Fibroblast of lung (primary cell): ENCODE results near the gene LRMDA. TPM values are rescaled to one million over a fixed set of nuclear protein-coding genes. Genes with fewer than 3 reads are reported as not detected.

Source experiments
- DNase-seq, 2 donors: peaks; one replicate each; pipeline versions ENCODE4 v3.0.0 to v3.0.0-alpha.2; 2010; ENCODE audit warnings: low read depth in 2 of 2
- H2AFZ ChIP-seq: 2 replicates; pipeline ENCODE4 v1.5.1; 2012; ENCODE audit warnings: low read length, control low read depth, inconsistent platforms
- H3K27ac ChIP-seq: 2 replicates; pipeline ENCODE4 v1.5.1; 2011; ENCODE audit warnings: low read length, control low read depth; ENCODE audit not compliant: insufficient read depth
- H3K27me3 ChIP-seq: 2 replicates; pipeline ENCODE4 v1.5.1; 2011; ENCODE audit warnings: mild to moderate bottlenecking, low read length; ENCODE audit not compliant: control insufficient read depth, insufficient read depth
- H3K36me3 ChIP-seq: 2 replicates; pipeline ENCODE4 v1.5.1; 2011; ENCODE audit warnings: low read length; ENCODE audit not compliant: control insufficient read depth, insufficient read depth
- H3K4me1 ChIP-seq: 2 replicates; pipeline ENCODE4 v1.5.1; 2011; ENCODE audit warnings: low read length; ENCODE audit not compliant: control insufficient read depth, insufficient read depth; ENCODE audit errors: extremely low read depth
- H3K4me2 ChIP-seq: 2 replicates; pipeline ENCODE4 v1.5.1; 2011; ENCODE audit warnings: low read length, control low read depth; ENCODE audit not compliant: insufficient read depth; ENCODE audit errors: extremely low read depth
- H3K4me3 ChIP-seq, 4 experiments: fragments of 200-600 bp in 1 of 4; sonication (generic) in 1 of 4; replicated peaks in 1 of 4; 2 replicates each; pipeline ENCODE4 v1.5.1; 2011 to 2016; ENCODE audit warnings: low read length in 4 of 4, low read depth in 3 of 4, mild to moderate bottlenecking in 3 of 4, control low read depth in 2 of 4, inconsistent platforms in 1 of 4, mixed read lengths in 1 of 4; ENCODE audit not compliant: insufficient read depth in 1 of 4; ENCODE audit errors: control extremely low read depth in 1 of 4
- H3K79me2 ChIP-seq: 2 replicates; pipeline ENCODE4 v1.5.1; 2012; ENCODE audit warnings: mild to moderate bottlenecking, low read length, inconsistent platforms; ENCODE audit not compliant: control insufficient read depth, insufficient read depth
- H3K9ac ChIP-seq: 2 replicates; pipeline ENCODE4 v1.5.1; 2011; ENCODE audit warnings: mild to moderate bottlenecking, low read length, control low read depth; ENCODE audit not compliant: insufficient read depth
- H3K9me3 ChIP-seq: 2 replicates; pipeline ENCODE4 v1.5.1; 2012; ENCODE audit warnings: low read depth, low read length; ENCODE audit not compliant: control insufficient read depth, insufficient read depth
- H4K20me1 ChIP-seq: 2 replicates; pipeline ENCODE4 v1.5.1; 2011; ENCODE audit warnings: low read length; ENCODE audit not compliant: control insufficient read depth, insufficient read depth; ENCODE audit errors: extremely low read depth
- CTCF ChIP-seq, 2 donors: IDR thresholded peaks in 1 of 2; conservative IDR thresholded peaks in 1 of 2; 1 replicate in 1 of 2; 2 replicates in 1 of 2; pipeline ENCODE4 v1.5.1; 2011 to 2012; ENCODE audit warnings: low read length in 2 of 2, control low read depth in 1 of 2, inconsistent platforms in 1 of 2, low read depth in 1 of 2, mild to moderate bottlenecking in 1 of 2
- EZH2 ChIP-seq: IDR thresholded peaks from 2 replicates; pipeline ENCODE4 v1.5.1; 2012; ENCODE audit warnings: low read length, control low read depth, mild to moderate bottlenecking; ENCODE audit errors: missing control alignments
- polyA plus RNA-seq, 2 donors: library from polyadenylated mRNA; depleted of rRNA in 1 of 2; stranded (reverse) in 1 of 2; unstranded in 1 of 2; fragments of >200 nt; gene quantifications; 2 replicates each; pipeline ENCODE4 v1.2.1, GENCODE V29; 2011 to 2012; ENCODE audit warnings: missing spikeins in 1 of 2
- total RNA-seq: library from RNA; depleted of rRNA; stranded (reverse); fragments of >200 nt; gene quantifications from 2 replicates; pipeline ENCODE4 v1.2.1, GENCODE V29; 2014

LRMDA gene
- total and polyA plus RNA-seq, 2 donors (not counting 1 experiment from before 2014, with no cell fraction given) = 1.7 to 2.0 TPM

GRCh38 chr10:75887992-75888680 is 456.7 kb downstream of the LRMDA start:
- no peak overlapping the region for H3K9ac ChIP-seq
- no peak for TF ChIP-seq EZH2
- no peak for TF ChIP-seq CTCF (conservative IDR thresholded peaks at IDR 0.05 in 1 of 2, IDR thresholded peaks at IDR 0.05 in 1 of 2; ENCODE audit: low read depth in 1 of 2, low read length in 2 of 2)
- H3K27ac ChIP-seq = no peak overlapping the region
- H3K4me1 ChIP-seq = no peaks in the 10 kb centered on the region
- H3K36me3 ChIP-seq = no peaks in the 10 kb centered on the region
- H3K27me3 ChIP-seq = no peaks in the 10 kb centered on the region
- no peak for DNase-seq
- no peak overlapping the region for H2AFZ ChIP-seq
- no peaks in the 10 kb centered on the region for H4K20me1 ChIP-seq
- no peak overlapping the region for H3K4me3 ChIP-seq
- no peaks in the 10 kb centered on the region for H3K9me3 ChIP-seq
- H3K79me2 ChIP-seq = no peaks in the 10 kb centered on the region
- no peak overlapping the region for H3K4me2 ChIP-seq

- no peaks in the 10 kb centered on the region for H3K4me1 ChIP-seq
- H3K9ac ChIP-seq = no peak overlapping the region
- H2AFZ ChIP-seq = no peak overlapping the region
- H4K20me1 ChIP-seq = no peaks in the 10 kb centered on the region
- H3K27me3 ChIP-seq = no peaks in the 10 kb centered on the region
- H3K4me2 ChIP-seq = no peak overlapping the region
- TF ChIP-seq EZH2 (no peak), CTCF (conservative IDR thresholded peaks at IDR 0.05 in 1 of 2, IDR thresholded peaks at IDR 0.05 in 1 of 2; ENCODE audit: low read depth in 1 of 2, low read length in 2 of 2) (no peak)
- H3K4me3 ChIP-seq = no peak overlapping the region
- no peaks in the 10 kb centered on the region for H3K36me3 ChIP-seq
- H3K27ac ChIP-seq = no peak overlapping the region
- no peak for DNase-seq
- H3K79me2 ChIP-seq = no peaks in the 10 kb centered on the region
- H3K9me3 ChIP-seq = no peaks in the 10 kb centered on the region
Observed at GRCh38 chr10:75889051-75889450, 457.6 kb downstream of the LRMDA start.

- no peak overlapping the region for H3K4me3 ChIP-seq
- no peaks in the 10 kb centered on the region for H3K36me3 ChIP-seq
- H3K27ac ChIP-seq = no peak overlapping the region
- H3K4me2 ChIP-seq = no peak overlapping the region
- no peaks in the 10 kb centered on the region for H3K9me3 ChIP-seq
- H3K9ac ChIP-seq = no peak overlapping the region
- no peaks in the 10 kb centered on the region for H3K27me3 ChIP-seq
- TF ChIP-seq CTCF (conservative IDR thresholded peaks at IDR 0.05 in 1 of 2, IDR thresholded peaks at IDR 0.05 in 1 of 2; ENCODE audit: low read depth in 1 of 2, low read length in 2 of 2) = no peak
- TF ChIP-seq EZH2 = no peak
- no peaks in the 10 kb centered on the region for H3K79me2 ChIP-seq
- no peak for DNase-seq
- H4K20me1 ChIP-seq = no peaks in the 10 kb centered on the region
- H3K4me1 ChIP-seq = no peaks in the 10 kb centered on the region
- no peak overlapping the region for H2AFZ ChIP-seq
Observed at GRCh38 chr10:75894761-75895160, 463.3 kb downstream of the LRMDA start.
